Testis (tissue), 3 donors: ENCODE measurements around the gene ETS1. TPM values are rescaled to one million over a fixed set of nuclear protein-coding genes. Genes with fewer than 3 reads are reported as not detected.
A peak's percentile ranks its signal among the peaks of the same experiment; 100 is the strongest.

Experiments
- DNase-seq: peaks from one replicate; pipeline ENCODE4 v3.0.0-alpha.2; 2019
- H3K27ac ChIP-seq, 2 donors: fragments of 200-600 bp; sonication (generic); one replicate each; pipeline ENCODE4 v1.5.1; 2019
- H3K27me3 ChIP-seq: fragments of 200-600 bp; sonication (generic); one replicate; pipeline ENCODE4 v1.5.1; 2019
- H3K36me3 ChIP-seq: fragments of 200-600 bp; sonication (generic); one replicate; pipeline ENCODE4 v1.5.1; 2017; ENCODE audit warnings: low read depth; ENCODE audit errors: missing control alignments
- H3K4me1 ChIP-seq: fragments of 200-600 bp; sonication (generic); one replicate; pipeline ENCODE4 v1.5.1; 2019
- H3K4me3 ChIP-seq, 2 donors: fragments of 200-600 bp; sonication (generic); one replicate each; pipeline ENCODE4 v1.5.1; 2017 to 2019
- H3K9me3 ChIP-seq: fragments of 200-600 bp; sonication (generic); one replicate; pipeline ENCODE4 v1.5.1; 2017
- CTCF ChIP-seq, 3 experiments: fragments of 450-650 bp in 2 of 3; fragments of 200-600 bp in 1 of 3; sonication (generic) in 1 of 3; IDR thresholded peaks; one replicate each; pipeline ENCODE4 v1.5.1; 2016 to 2019; ENCODE audit warnings: antibody characterized with exemption in 3 of 3, mild to moderate bottlenecking in 2 of 3, moderate library complexity in 1 of 3
- POLR2A ChIP-seq: fragments of 450-650 bp; IDR thresholded peaks from one replicate; pipeline ENCODE4 v1.6.1; 2017; ENCODE audit warnings: antibody characterized with exemption, mild to moderate bottlenecking, moderate library complexity
- WGBS, 2 donors: methylation state at CpG; one replicate each; pipeline ENCODE4 v1.1.5; 2018; 5-methylcytosine and 5-hydroxymethylcytosine counted together
- intact Hi-C: fragments of 100-400 bp; cut with DNase I; formaldehyde crosslinking; loops from one replicate; pipeline ENCODE4 v1.15.1; 2023; ENCODE audit warnings: low total_unique reads
- polyA plus RNA-seq: library from polyadenylated mRNA; stranded (reverse); fragments of 350-450 nt; fragmentation: Illumina TruSeq; extraction: RNeasy Lipid Tissue Mini Kit (QIAGEN cat#74804); gene quantifications from one replicate; pipeline ENCODE4 v1.2.3, GENCODE V29; 2014; ENCODE audit warnings: low read depth, low replicate concordance; ENCODE audit not compliant: insufficient read depth
- total RNA-seq, 2 donors: library from RNA; depleted of rRNA; stranded (reverse); fragments of >200 nt; gene quantifications; one replicate each; pipeline ENCODE4 v1.2.3, GENCODE V29; 2016

The ETS1 gene
- total and polyA plus RNA-seq, 3 donors from 2014 or later, result 15.1 to 21.1 (median 15.3) TPM

GRCh38 chr11:128572965-128573364 is 14.4 kb downstream of the ETS1 start:
- TF ChIP-seq CTCF (IDR thresholded peaks at IDR 0.05), result no peak
- TF ChIP-seq POLR2A, result no peak
- Histone ChIP-seq H3K27me3 (no peaks in the 10 kb centered on the region), H3K36me3 (no peaks in the 10 kb centered on the region), H3K4me3 (no peak overlapping the region), H3K4me1 (no peaks in the 10 kb centered on the region), H3K27ac (no peak overlapping the region), H3K9me3 (no peaks in the 10 kb centered on the region)
- intact Hi-C loops, result no loop called here
- DNase-seq, result no peak
- WGBS, 2 donors, result 82 to 92% methylated on average over 6 of the region's 6 CpGs

GRCh38 chr11:128570632-128571031 is 16.7 kb downstream of the ETS1 start:
- H3K27ac ChIP-seq, result no peak overlapping the region
- WGBS, 2 donors, result 63 to 68% methylated on average over 7 of the region's 7 CpGs
- intact Hi-C loops, result no loop called here

GRCh38 chr11:128569291-128569690 is 18.1 kb downstream of the ETS1 start:
- Histone ChIP-seq H3K36me3 (no peaks in the 10 kb centered on the region), H3K4me1 (no peaks in the 10 kb centered on the region), H3K4me3 (no peak overlapping the region), H3K27ac (peak overlapping the region in 1 of 2 donors; percentile 3), H3K9me3 (no peaks in the 10 kb centered on the region), H3K27me3 (no peaks in the 10 kb centered on the region)
- TF ChIP-seq CTCF (IDR thresholded peaks at IDR 0.05), result no peak
- TF ChIP-seq POLR2A, result no peak
- intact Hi-C loops, result no loop called here
- no peak for DNase-seq
- WGBS, 2 donors, result 44 to 100% methylated on average over 1 to 2 of the region's 2 CpGs

More at GRCh38 chr11:128570632-128571031, 16.7 kb downstream of the ETS1 start:
- Histone ChIP-seq H3K4me1 (no peaks in the 10 kb centered on the region), H3K9me3 (no peaks in the 10 kb centered on the region), H3K36me3 (no peaks in the 10 kb centered on the region), H3K27me3 (no peaks in the 10 kb centered on the region), H3K4me3 (no peak overlapping the region)
- TF ChIP-seq POLR2A (no peak), CTCF (IDR thresholded peaks at IDR 0.05) (no peak)
- no peak for DNase-seq

GRCh38 chr11:128568166-128568778 is 19.1 kb downstream of the ETS1 start:
- Histone ChIP-seq H3K9me3 (no peaks in the 10 kb centered on the region), H3K27ac (no peak overlapping the region)

More at GRCh38 chr11:128568166-128568778, 19.1 kb downstream of the ETS1 start:
- TF ChIP-seq CTCF (IDR thresholded peaks at IDR 0.05) (no peak), POLR2A (no peak)
- WGBS, 2 donors, result 82 to 85% methylated on average over 5 to 11 of the region's 11 CpGs
- no peaks in the 10 kb centered on the region for H3K36me3 ChIP-seq
- DNase-seq, result no peak
- no peaks in the 10 kb centered on the region for H3K4me1 ChIP-seq
- H3K27me3 ChIP-seq, result no peaks in the 10 kb centered on the region
- no peak overlapping the region for H3K4me3 ChIP-seq
- intact Hi-C loops, result no loop called here
